ENCODE data around the gene OSGEPL1.

The OSGEPL1 gene

GRCh38 chr2:189709501-189710221, 52.9 kb downstream of the OSGEPL1 start:
- DNase-seq (ENCODE audit: low spot score): no peak
- no peak for TF ChIP-seq CTCF (conservative IDR thresholded peaks at IDR 0.05; ENCODE audit: low read depth)
- ChIA-PET POLR2A (ENCODE audit: low non-redundant PET) (no interaction called here), CTCF (interaction anchor here (0.5 to 1.6 kb wide), 2 partner anchors 40 to 49 kb away, joined by 3 read pairs; partner anchors contain the start of gene ASNSD1)
- no peak overlapping the region for H3K27ac ChIP-seq

- POLR2A ChIA-PET (ENCODE audit: low non-redundant PET): no interaction called here
- CTCF ChIA-PET: interaction anchor here (0.7 to 1.5 kb wide), 3 partner anchors 41 to 136 kb away, joined by 4 to 8 read pairs (median 5); partner anchors contain the start of gene ASNSD1
Observed at GRCh38 chr2:189702071-189702470, 60.5 kb downstream of the OSGEPL1 start.

GRCh38 chr2:189700681-189701080, 61.9 kb downstream of the OSGEPL1 start:
- H3K27ac ChIP-seq: no peak overlapping the region
- DNase-seq (ENCODE audit: low spot score): no peak
- TF ChIP-seq CTCF (conservative IDR thresholded peaks at IDR 0.05; ENCODE audit: low read depth): no peak
- POLR2A ChIA-PET (ENCODE audit: low non-redundant PET): no interaction called here
- CTCF ChIA-PET: interaction anchor here (1.4 kb wide), 1 partner anchor 40 kb away, joined by 8 read pairs; the partner anchor contains the start of gene ASNSD1

More at GRCh38 chr2:189702071-189702470, 60.5 kb downstream of the OSGEPL1 start:
- no peak for TF ChIP-seq CTCF (conservative IDR thresholded peaks at IDR 0.05; ENCODE audit: low read depth)
- H3K27ac ChIP-seq: no peak overlapping the region
- DNase-seq (ENCODE audit: low spot score): no peak

GRCh38 chr2:189698020-189698887, 64.3 kb downstream of the OSGEPL1 start:
- DNase-seq (ENCODE audit: low spot score): peak; percentile 22
- peak; percentile 67 for TF ChIP-seq CTCF (conservative IDR thresholded peaks at IDR 0.05; ENCODE audit: low read depth)
- ChIA-PET CTCF (interaction anchor here (0.7 to 1.1 kb wide), 5 partner anchors 9 to 43 kb away, joined by 3 to 9 read pairs (median 4); partner anchors contain the start of genes ANKAR and ASNSD1), POLR2A (ENCODE audit: low non-redundant PET) (no interaction called here)
- no peak overlapping the region for H3K27ac ChIP-seq

Data from RWPE1 (cell line).